Cardiac muscle cell (in vitro differentiated cells and primary cell): ENCODE data around the gene RSPH9. TPM values are rescaled to one million over a fixed set of nuclear protein-coding genes. Genes with fewer than 3 reads are reported as not detected.
"Not testable (repeated sequence)": the region's sequence is repeated elsewhere in the genome, so short reads cannot be mapped to it uniquely, and the experiment has no call there.

ENCODE experiments used
- DNase-seq, 2 donors: peaks; one replicate each; pipeline versions ENCODE4 v3.0.0 to v3.0.0-alpha.2; 2010 to 2017; ENCODE audit warnings: low read depth in 1 of 2, low spot score in 1 of 2
- H3K27ac ChIP-seq: fragments of 200-600 bp; sonication (generic); 2 replicates; pipeline ENCODE4 v1.5.1; 2016
- H3K27me3 ChIP-seq: fragments of 200-600 bp; sonication (generic); 2 replicates; pipeline ENCODE4 v1.6.0; 2016; ENCODE audit warnings: control low read depth
- H3K36me3 ChIP-seq: fragments of 200-600 bp; sonication (generic); 2 replicates; pipeline ENCODE4 v1.5.1; 2016; ENCODE audit warnings: control low read depth
- H3K4me1 ChIP-seq: fragments of 200-600 bp; sonication (generic); 2 replicates; pipeline ENCODE4 v1.8.1; 2017; ENCODE audit warnings: low read depth, mild to moderate bottlenecking, mixed run types
- H3K4me3 ChIP-seq: fragments of 200-600 bp; sonication (generic); 2 replicates; pipeline ENCODE4 v1.5.1; 2016; ENCODE audit warnings: mild to moderate bottlenecking
- H3K9me3 ChIP-seq: fragments of 200-600 bp; sonication (generic); 2 replicates; pipeline ENCODE4 v1.5.1; 2017; ENCODE audit warnings: low read depth, mild to moderate bottlenecking, control low read depth
- polyA plus RNA-seq: library from polyadenylated mRNA; unstranded; fragments of >200 nt; fragmentation: Nextera tagmentation; extraction: Ambion mirVana; gene quantifications from 2 replicates; pipeline ENCODE4 v1.2.1, GENCODE V29; 2016
- total RNA-seq: library from RNA; depleted of rRNA; stranded (reverse); fragments of >200 nt; gene quantifications from 2 replicates; pipeline ENCODE4 v1.2.3, GENCODE V29; 2016
- TF ChIP-seq, protein P1 (sequence below): IDR thresholded peaks from 2 replicates; pipeline ENCODE4 v1.5.1; 2012; ENCODE audit warnings: low read depth, mild to moderate bottlenecking, low read length

The RSPH9 gene
- total and polyA plus RNA-seq, 2 experiments from 2014 or later, result 2.9 to 5.8 TPM

DNA sequence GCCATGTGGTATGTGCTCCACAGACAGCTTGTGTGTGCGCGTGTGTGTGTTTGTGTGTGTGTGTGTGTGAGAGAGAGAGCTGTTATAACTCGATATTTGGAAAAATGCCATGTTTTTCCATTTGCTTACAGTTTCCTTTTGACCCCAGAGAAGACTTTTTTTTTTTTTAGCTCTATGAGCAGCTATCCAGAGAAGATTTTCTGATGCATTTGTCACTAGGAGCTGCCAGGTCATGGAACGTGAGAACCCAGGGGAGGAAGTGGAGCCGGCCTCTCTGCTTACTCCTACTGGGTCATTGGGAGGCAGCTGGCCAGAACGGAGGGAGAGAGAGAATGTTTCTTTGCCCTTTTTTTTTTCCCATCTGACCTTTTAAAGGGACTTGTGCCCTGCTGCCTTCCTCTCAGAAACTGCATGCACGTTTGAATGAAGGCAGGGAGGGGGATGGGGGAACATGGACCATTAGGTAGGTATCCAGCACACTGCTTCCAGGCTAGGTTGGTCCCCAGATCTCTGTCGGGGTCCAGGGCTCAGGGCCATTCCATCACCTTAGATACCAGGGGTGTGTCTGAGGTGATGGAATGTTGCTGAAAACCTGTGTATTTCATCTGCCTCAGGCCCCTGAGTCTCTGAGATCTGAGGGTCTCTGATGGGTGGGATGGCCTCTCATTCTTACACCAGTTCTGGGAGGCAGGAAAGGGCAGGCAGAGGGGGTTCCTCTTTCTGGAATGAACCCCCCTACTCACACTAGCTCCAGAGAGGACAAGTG lies 53.9 kb downstream of the RSPH9 start:
- Histone ChIP-seq H3K4me3 (no peak overlapping the region), H3K36me3 (no peaks in the 10 kb centered on the region), H3K9me3 (no peaks in the 10 kb centered on the region), H3K4me1 (peaks cover 27% of the 10 kb centered on the region), H3K27me3 (no peaks in the 10 kb centered on the region), H3K27ac (no peak overlapping the region)
- DNase-seq, result peak; percentile 33 to 66
- TF ChIP-seq, protein P1, sequence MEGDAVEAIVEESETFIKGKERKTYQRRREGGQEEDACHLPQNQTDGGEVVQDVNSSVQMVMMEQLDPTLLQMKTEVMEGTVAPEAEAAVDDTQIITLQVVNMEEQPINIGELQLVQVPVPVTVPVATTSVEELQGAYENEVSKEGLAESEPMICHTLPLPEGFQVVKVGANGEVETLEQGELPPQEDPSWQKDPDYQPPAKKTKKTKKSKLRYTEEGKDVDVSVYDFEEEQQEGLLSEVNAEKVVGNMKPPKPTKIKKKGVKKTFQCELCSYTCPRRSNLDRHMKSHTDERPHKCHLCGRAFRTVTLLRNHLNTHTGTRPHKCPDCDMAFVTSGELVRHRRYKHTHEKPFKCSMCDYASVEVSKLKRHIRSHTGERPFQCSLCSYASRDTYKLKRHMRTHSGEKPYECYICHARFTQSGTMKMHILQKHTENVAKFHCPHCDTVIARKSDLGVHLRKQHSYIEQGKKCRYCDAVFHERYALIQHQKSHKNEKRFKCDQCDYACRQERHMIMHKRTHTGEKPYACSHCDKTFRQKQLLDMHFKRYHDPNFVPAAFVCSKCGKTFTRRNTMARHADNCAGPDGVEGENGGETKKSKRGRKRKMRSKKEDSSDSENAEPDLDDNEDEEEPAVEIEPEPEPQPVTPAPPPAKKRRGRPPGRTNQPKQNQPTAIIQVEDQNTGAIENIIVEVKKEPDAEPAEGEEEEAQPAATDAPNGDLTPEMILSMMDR, result no peak

DNA sequence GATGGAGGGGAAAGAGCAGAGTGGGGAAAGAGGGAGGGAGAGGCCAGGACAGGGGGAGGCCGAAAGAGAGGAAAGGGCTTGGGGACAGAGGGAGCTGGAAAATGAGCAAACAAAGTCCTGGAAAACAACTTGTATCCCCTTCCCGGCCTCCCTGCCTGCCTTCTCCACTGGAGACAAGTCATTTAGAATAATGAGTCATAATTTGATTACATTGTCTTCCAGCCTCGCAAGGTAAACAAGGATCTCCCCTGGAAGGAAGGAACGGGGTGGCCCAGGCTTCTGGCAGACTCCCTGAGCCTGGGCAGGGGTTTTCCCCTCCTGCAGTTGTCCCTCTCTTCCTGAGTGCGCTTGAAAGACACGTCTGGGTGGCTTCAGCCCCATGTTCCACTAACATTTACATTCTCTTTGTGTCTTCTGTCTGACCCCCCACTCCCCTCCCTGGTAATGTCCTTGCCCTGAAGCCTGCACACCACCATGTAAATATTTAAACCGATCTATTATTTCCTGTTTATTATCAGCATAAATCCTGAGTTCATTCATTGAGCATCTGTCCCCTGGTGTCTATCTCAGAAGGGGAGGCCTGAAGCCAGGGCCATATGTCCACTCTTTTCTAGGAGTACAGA lies 54.8 kb downstream of the RSPH9 start:
- Histone ChIP-seq H3K27ac (no peak overlapping the region), H3K4me1 (peaks cover 27% of the 10 kb centered on the region), H3K36me3 (no peaks in the 10 kb centered on the region), H3K9me3 (no peaks in the 10 kb centered on the region), H3K4me3 (no peak overlapping the region), H3K27me3 (no peaks in the 10 kb centered on the region)
- peak in 1 of 2 donors; percentile 63 for DNase-seq
- TF ChIP-seq, protein P1, result no peak

DNA sequence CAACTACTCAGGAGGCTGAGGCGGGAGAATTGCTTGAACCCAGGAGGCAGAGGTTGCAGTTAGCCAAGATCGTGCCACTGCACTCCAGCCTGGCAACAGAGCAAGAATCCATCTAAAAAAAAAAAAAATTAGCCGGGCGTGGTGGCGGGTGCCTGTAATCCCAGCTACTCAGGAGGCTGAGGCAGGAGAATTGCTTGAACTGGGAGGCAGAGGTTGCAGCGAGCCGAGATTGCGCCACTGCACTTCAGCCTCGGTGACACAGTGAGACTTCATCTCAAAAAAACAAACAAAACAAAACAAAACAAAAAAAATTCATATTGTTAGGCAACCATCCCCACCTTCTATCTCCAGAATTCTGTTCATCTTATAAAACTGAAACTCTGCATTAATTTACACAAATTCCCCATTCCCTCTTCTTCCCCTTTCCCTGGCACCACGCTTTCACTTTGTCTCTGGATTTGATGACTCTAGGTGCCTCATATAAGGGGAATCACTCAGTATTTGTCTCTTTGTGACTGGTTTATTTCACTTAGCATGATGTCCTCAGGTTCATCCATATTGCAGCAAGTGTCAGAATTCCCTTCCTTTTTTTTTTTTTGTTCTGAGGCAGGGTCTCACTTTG lies 56.2 kb downstream of the RSPH9 start:
- not testable (repeated sequence) for H3K9me3 ChIP-seq, H3K27ac ChIP-seq, DNase-seq, H3K4me3 ChIP-seq, H3K27me3 ChIP-seq, H3K36me3 ChIP-seq
- H3K4me1 ChIP-seq, result peaks cover 30% of the 10 kb centered on the region

DNA sequence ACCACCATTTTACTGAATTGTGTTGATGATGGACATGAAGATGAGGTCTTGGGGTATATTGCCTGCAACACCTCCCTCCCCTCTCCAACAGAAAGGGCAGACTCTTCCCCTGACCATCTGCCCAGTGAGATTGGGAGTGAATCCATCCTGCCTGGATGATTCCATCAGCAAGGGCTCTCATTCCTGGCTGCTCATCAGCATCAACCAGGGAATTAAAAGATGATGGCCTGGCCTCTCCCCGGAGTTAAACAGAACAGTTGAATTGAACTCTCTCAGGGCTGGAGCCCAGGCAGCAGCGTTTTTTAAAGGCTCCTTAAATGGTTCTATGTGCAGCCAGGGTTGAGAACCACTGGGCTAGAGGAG lies 57.3 kb downstream of the RSPH9 start:
- peaks cover 34% of the 10 kb centered on the region for H3K4me1 ChIP-seq
- H3K9me3 ChIP-seq, result no peaks in the 10 kb centered on the region
- no peaks in the 10 kb centered on the region for H3K36me3 ChIP-seq
- H3K4me3 ChIP-seq, result no peak overlapping the region
- no peak for DNase-seq
- H3K27ac ChIP-seq, result peak overlapping the region; percentile 89
- H3K27me3 ChIP-seq, result no peaks in the 10 kb centered on the region
- TF ChIP-seq, protein P1, result no peak

DNA sequence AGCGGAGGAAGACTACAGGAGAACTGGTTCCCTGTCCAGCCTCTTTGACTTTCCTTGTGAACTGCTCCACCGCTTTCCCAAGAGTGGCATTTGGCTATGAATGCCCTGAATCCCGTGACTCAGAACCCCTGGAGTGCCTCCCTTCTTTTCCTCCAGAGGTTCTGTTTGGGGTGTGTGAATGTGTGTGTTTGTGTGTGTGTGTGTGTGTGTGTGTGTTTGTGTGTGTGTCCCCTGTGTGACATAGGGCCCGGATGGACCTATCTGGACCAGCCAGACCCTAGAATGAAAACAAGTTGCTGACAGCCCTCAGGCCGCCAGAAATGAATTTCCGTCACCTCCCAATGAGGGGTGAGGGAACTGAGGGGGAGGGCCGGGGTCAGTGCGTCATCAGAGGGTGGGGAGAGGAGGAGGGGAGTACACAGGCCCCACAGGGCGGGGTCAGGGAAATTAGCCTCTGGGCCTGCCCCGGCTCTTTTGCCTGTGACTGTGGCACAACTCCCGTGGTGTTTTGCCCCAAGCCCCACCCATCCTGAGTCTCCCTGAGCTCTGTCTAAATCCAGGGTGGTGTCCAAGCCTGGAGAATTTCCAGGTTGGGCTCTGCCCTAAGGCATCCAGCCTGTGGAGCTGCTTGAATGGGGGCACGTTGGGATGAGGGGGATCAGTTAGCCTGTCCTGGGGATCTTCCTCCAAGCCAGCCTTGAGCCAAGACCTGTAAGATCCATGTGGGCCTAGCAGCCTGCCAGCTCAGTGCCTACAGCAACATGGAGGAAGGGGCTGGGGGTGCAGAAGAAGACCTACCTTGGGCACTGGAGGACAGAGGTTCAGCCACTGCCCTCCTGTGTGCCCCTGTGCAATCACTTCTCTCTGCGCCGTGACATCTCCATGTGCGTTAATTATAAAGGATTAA lies 58.0 kb downstream of the RSPH9 start:
- H3K4me1 ChIP-seq, result peaks cover 34% of the 10 kb centered on the region
- no peak overlapping the region for H3K4me3 ChIP-seq

More for the DNA sequence above, 58.0 kb downstream of the RSPH9 start:
- H3K36me3 ChIP-seq, result no peaks in the 10 kb centered on the region
- peak overlapping the region; percentile 89 for H3K27ac ChIP-seq
- TF ChIP-seq, protein P1, result no peak
- peak; percentile 96 to 97 for DNase-seq
- no peaks in the 10 kb centered on the region for H3K27me3 ChIP-seq
- no peaks in the 10 kb centered on the region for H3K9me3 ChIP-seq
